ENCODE data around the gene GNG7.

GNG7 gene

DNA sequence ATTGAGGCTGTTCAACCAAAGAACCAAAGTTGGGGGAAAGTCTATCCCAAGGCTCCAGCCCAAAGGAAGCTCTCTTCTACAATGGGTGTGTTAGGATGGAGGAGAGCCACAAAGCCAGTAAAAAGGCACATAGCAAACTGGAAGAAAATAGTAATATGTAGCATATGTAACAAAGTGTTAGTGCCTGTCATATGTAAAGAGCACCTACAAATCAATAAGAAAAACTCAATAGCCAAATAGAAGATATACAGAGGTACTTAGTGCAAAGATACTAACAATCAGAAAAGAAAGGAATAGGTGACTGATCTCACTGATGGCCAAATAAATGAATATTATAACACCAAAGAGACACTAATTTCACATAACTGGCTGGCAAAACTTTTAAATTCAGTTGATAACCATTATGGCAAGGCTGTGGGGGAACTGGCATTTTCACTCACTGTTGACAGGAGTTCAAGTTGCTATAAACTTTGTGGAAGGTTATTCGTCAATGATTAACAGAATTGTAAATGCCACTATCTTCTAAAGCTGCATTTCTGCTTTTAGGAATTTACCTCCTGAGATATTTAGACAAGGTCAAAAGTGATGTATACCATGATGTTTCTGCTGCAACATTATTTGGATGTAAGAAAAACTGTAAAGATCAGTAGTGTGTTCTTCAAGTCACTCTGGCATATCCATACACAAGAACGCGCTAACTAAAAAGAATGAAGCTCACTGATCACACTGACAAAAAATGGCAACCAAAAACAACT is 110.8 kb downstream of the GNG7 start:
- TF ChIP-seq, protein P1, sequence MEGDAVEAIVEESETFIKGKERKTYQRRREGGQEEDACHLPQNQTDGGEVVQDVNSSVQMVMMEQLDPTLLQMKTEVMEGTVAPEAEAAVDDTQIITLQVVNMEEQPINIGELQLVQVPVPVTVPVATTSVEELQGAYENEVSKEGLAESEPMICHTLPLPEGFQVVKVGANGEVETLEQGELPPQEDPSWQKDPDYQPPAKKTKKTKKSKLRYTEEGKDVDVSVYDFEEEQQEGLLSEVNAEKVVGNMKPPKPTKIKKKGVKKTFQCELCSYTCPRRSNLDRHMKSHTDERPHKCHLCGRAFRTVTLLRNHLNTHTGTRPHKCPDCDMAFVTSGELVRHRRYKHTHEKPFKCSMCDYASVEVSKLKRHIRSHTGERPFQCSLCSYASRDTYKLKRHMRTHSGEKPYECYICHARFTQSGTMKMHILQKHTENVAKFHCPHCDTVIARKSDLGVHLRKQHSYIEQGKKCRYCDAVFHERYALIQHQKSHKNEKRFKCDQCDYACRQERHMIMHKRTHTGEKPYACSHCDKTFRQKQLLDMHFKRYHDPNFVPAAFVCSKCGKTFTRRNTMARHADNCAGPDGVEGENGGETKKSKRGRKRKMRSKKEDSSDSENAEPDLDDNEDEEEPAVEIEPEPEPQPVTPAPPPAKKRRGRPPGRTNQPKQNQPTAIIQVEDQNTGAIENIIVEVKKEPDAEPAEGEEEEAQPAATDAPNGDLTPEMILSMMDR (conservative IDR thresholded peaks at IDR 0.05) = no peak
- TF ChIP-seq ZFX (IDR thresholded peaks at IDR 0.05) = no peak

DNA sequence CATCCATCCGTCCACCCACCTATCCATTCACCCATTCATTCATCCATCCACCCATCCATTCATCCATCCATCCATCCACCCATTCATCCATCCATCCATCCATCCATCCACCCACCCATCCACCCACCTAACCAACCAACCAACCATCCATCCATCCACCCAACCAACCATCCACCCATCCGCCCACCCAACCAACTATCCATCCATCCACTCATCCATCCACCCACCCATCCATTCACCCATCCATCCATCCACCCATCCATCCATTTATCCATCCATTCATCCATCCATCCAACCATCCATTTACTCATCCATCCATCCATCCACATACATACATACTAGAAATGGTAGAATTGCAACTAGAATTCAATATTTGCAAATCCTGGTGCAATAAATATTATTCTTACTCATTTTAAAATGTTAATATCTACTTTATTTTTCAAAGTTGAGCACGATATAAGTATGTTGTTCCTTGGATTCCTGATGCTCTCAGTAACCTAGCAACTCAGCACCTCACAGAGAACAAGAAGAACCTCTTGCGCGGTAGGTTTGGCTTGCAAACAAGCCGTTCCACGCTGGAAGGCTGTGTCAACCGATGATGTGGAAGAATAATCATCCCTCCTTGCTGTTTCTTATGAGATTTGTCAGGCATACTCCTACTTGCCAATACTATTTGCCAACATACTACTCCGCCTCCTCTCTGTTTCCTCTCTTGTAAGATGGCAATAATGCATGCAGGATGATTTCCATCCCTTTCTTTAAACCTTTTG is 111.7 kb downstream of the GNG7 start:
- no peak overlapping the region for H3K27ac ChIP-seq
- TF ChIP-seq ZFX (IDR thresholded peaks at IDR 0.05) = no peak
- TF ChIP-seq, protein P1 (conservative IDR thresholded peaks at IDR 0.05) = no peak

More for the DNA sequence above, 110.8 kb downstream of the GNG7 start:
- no peak overlapping the region for H3K27ac ChIP-seq

DNA sequence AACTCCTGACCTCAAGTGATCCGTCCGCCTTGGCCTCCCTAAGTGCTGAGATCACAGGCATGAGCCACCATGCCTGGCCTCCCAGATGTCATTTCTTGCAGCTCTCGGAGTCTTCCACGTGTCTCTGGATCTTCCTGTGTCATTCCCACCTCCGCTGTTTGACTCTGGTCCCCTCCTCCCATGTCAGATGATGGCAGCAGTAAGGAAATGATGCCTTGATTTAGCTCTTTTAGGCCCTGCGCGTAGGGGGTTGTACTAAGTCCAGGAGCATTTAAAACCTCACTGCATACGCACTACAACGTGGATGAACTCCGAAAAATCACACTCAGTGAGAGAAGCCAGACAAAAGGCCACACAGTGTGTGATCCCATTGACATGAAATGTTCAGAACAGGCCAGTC is 113.1 kb downstream of the GNG7 start:
- TF ChIP-seq, protein P1 (conservative IDR thresholded peaks at IDR 0.05) = no peak
- TF ChIP-seq ZFX (IDR thresholded peaks at IDR 0.05) = no peak
- H3K27ac ChIP-seq = no peak overlapping the region

DNA sequence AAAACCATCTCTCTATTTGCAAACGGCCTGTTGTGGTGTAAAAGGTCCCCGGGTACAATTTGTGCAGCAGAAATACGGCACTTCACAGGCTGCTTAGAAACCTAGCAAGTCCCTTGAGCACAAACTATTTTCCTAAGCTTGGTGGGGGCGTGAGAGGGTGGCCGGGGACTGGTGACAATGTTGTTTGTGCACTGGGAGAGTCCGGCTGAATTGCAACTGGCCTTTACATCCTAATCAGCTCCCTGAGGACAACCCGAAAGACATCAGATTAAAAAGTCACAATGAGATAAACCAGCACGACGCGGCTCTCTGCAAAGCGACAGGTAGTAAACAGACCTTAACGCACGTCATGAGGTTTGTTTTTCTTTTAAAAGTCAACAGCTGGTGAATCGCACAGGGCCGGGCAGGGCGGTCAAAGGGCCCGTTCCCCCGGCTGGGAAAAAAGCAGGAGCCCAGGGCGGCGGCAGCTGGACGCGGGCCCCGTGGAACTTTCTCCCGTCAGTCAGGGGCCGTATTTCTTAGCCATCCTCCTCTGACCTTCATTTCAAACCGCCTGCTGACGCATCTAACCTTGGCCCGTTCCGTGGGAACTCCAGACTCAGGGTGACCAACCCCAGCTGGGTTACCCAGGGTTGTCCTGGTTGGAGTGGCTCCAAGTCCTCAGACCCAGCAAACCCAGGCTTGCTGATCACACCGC is 114.3 kb downstream of the GNG7 start:
- H3K27ac ChIP-seq = no peak overlapping the region
- TF ChIP-seq, protein P1 (conservative IDR thresholded peaks at IDR 0.05) = no peak
- no peak for TF ChIP-seq ZFX (IDR thresholded peaks at IDR 0.05)

DNA sequence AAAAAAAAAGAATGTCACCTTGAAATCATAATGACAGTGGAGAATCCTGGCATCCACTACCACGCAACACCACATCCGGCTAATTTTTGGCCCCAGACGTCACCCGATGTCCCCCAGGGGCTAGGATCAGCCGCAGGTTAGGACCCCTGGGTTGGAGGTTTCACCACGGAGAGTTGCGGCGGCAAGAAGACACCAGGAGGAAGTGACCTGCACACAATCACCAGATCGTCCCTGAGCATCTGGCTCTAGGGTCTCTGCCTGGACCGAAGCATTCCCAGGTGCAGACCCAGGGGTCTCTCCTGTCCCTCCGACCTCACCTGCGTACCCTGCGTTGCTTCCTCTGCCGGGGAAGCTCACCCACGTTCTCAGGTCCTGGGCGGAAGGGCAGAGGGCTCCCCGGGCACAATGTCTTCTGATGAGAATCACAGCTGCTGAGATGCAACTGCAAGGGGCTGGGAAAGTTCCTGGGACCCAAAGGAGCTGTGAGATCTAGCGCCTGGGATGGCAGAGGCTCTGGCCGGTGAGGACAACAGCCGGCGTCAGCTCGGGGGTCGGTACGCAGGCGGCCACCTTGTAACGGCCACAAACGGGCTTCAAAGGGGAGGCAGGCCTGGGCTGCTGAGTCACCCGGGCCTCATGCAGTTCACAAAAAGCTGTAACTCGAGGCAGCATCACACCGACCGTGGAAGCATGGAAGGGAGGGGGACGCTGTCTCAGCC is 115.3 kb downstream of the GNG7 start:
- no peak for TF ChIP-seq ZFX (IDR thresholded peaks at IDR 0.05)
- TF ChIP-seq, protein P1 (conservative IDR thresholded peaks at IDR 0.05) = no peak
- H3K27ac ChIP-seq = no peak overlapping the region

DNA sequence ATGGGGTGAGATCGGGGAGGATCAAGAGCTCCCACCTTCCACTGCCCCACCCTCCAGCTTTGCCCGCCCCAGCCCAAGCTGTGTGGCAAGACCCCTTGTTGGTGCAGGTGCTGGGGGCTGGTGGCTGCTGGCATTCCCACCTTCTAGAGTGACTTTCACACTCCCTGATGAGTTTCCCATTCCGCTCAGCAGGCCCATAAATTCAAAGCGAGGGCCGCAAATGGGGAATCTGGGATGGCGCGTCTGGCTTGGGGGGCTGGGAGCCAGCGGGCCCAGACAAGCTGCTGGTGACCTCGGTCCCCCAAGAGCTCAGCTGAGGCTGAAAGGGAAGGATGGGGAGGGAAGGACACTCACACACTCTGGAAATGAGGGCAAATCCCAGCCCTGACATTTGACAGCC is 116.3 kb downstream of the GNG7 start:
- TF ChIP-seq, protein P1 (conservative IDR thresholded peaks at IDR 0.05) = no peak
- no peak for TF ChIP-seq ZFX (IDR thresholded peaks at IDR 0.05)
- H3K27ac ChIP-seq = no peak overlapping the region

All from C4-2B (cell line).